DOHH2 (cell line): ENCODE data around the gene SLC24A1.
A peak's percentile ranks its signal among the peaks of the same experiment; 100 is the strongest.

ENCODE experiments used
- CTCF ChIP-seq: fragments of 200-600 bp; sonication (generic); IDR thresholded peaks from one replicate; pipeline ENCODE4 v1.5.1; 2014; ENCODE audit warnings: antibody characterized with exemption, mild to moderate bottlenecking, low read depth, low read length; ENCODE audit not compliant: poor library complexity, severe bottlenecking
- EZH2phosphoT487 ChIP-seq: fragments of 200-600 bp; sonication (generic); IDR thresholded peaks from 2 replicates; pipeline ENCODE4 v1.6.1; 2017; ENCODE audit warnings: borderline replicate concordance, mild to moderate bottlenecking, antibody characterized with exemption, low read length, moderate library complexity, mixed read lengths

- TF ChIP-seq CTCF (peak; percentile 70), EZH2phosphoT487 (no peak)
These were observed 10.6 kb upstream of the SLC24A1 start, which contains the start of gene INTS14 for GRCh38 chr15:65610871-65611718.
